ENCODE data around the gene SMPDL3B. TPM values are rescaled to one million over a fixed set of nuclear protein-coding genes. Genes with fewer than 3 reads are reported as not detected.
"Not testable (repeated sequence)": the region's sequence is repeated elsewhere in the genome, so short reads cannot be mapped to it uniquely, and the experiment has no call there.

The SMPDL3B gene
- total and polyA plus RNA-seq, 3 donors from 2014 or later: 2.1 to 2.7 (median 2.5) TPM

DNA sequence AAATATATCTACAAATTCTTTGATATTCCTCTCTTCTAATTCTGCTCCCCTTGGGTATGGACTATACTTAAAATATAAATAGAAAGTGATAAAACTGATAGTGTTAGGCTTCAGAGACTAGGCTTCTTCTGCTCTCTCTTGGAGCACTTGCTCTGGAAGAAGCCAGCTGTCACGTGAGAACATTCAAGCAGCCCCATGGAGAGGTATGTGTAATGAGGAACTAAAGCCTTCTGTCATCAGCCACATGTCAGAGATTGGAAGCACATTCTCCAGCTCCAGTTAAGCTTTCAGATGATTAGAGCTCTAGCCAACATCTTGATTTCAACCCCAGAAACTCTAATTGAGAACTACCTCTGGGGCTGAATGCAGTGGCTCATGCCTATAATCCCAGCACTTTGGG, 59.3 kb downstream of the SMPDL3B start:
- WGBS, 2 donors: 54 to 80% methylated on average over 1 of the region's 1 CpG
- H3K36me3 ChIP-seq (ENCODE audit: low read depth, missing control alignments): no peaks in the 10 kb centered on the region
- H3K4me3 ChIP-seq: no peak overlapping the region
- no peaks in the 10 kb centered on the region for H3K9me3 ChIP-seq
- intact Hi-C loops (cut with DNase I; ENCODE audit: low total_unique reads): no loop called here
- no peaks in the 10 kb centered on the region for H3K4me1 ChIP-seq
- no peaks in the 10 kb centered on the region for H3K27me3 ChIP-seq
- TF ChIP-seq POLR2A (IDR thresholded peaks at IDR 0.05): no peak
- TF ChIP-seq, protein P1, sequence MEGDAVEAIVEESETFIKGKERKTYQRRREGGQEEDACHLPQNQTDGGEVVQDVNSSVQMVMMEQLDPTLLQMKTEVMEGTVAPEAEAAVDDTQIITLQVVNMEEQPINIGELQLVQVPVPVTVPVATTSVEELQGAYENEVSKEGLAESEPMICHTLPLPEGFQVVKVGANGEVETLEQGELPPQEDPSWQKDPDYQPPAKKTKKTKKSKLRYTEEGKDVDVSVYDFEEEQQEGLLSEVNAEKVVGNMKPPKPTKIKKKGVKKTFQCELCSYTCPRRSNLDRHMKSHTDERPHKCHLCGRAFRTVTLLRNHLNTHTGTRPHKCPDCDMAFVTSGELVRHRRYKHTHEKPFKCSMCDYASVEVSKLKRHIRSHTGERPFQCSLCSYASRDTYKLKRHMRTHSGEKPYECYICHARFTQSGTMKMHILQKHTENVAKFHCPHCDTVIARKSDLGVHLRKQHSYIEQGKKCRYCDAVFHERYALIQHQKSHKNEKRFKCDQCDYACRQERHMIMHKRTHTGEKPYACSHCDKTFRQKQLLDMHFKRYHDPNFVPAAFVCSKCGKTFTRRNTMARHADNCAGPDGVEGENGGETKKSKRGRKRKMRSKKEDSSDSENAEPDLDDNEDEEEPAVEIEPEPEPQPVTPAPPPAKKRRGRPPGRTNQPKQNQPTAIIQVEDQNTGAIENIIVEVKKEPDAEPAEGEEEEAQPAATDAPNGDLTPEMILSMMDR (IDR thresholded peaks at IDR 0.05): no peak
- no peak for DNase-seq
- H3K27ac ChIP-seq: no peak overlapping the region

DNA sequence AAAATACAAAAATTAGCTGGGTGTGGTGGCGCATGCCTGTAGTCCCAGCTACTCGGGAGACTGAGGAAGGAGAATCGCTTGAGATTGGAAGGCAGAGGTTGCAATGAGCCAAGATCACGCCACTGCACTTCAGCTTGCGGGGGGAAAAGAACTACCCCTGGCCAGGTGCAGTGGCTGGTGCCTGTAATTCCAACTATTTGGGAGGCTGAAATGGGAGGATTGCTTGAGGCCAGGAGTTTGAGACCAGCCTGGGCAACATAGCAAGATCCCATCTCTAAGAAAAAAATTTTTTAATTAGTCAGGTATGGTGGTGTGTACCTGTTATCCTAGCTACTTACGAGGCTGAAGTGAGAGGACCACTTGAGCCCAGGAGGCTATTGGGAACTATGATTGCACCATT, 59.7 kb downstream of the SMPDL3B start:
- H3K27ac ChIP-seq; H3K9me3 ChIP-seq; intact Hi-C loops (cut with DNase I; ENCODE audit: low total_unique reads); H3K4me3 ChIP-seq; H3K4me1 ChIP-seq; H3K27me3 ChIP-seq; DNase-seq; H3K36me3 ChIP-seq (ENCODE audit: low read depth, missing control alignments): not testable (repeated sequence)
- WGBS, 2 donors: 91 to 96% methylated on average over 6 of the region's 6 CpGs

DNA sequence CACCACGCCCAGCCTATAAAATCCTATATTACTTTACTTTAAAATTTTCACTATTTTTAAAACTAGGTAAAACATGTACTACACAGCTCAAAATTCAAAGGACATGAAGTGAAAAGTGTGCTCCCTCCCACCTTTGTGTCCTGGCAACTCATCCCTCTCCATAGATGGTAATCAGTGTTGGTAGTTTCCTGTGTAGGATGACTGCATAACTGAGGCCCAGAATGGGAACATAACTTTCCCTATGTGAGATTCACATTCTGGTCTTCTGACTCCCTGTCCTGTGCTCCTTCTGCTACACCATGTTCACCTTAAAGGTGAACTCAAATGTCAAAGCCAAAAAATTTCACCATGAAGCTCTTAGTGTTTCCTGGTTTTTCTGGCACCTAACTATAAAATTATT, 64.3 kb downstream of the SMPDL3B start:
- 89 to 100% methylated on average over 1 of the region's 1 CpG for WGBS, 2 donors
- DNase-seq: no peak
- Histone ChIP-seq H3K4me1 (no peaks in the 10 kb centered on the region), H3K27ac (no peak overlapping the region), H3K27me3 (no peaks in the 10 kb centered on the region), H3K4me3 (no peak overlapping the region), H3K9me3 (no peaks in the 10 kb centered on the region), H3K36me3 (ENCODE audit: low read depth, missing control alignments) (no peaks in the 10 kb centered on the region)
- intact Hi-C loops (cut with DNase I; ENCODE audit: low total_unique reads): no loop called here
- TF ChIP-seq POLR2A (IDR thresholded peaks at IDR 0.05): no peak
- TF ChIP-seq, protein P1 (IDR thresholded peaks at IDR 0.05): no peak

DNA sequence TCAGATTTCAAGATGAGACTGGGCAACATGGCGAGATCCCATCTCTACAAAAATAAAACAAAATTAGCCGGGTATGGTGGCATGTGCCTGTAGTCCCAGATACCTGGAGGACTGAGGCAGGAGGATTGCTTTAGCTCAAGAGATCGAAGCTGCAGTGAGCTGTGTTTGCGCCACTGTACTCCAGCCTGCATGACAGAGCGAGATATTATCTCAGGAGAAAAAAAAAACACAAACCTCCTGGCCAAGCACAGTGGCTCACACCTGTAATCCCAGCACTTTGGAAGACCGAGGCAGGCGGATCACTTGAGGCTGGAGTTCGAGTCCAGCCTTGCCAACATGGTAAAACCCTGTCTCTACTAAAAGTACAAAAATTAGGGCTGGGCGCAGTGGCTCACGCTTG, 67.8 kb downstream of the SMPDL3B start:
- Histone ChIP-seq H3K27me3 (no peaks in the 10 kb centered on the region), H3K36me3 (ENCODE audit: low read depth, missing control alignments) (no peaks in the 10 kb centered on the region), H3K9me3 (no peaks in the 10 kb centered on the region), H3K27ac (no peak overlapping the region), H3K4me1 (no peaks in the 10 kb centered on the region), H3K4me3 (no peak overlapping the region)
- DNase-seq: no peak
- intact Hi-C loops (cut with DNase I; ENCODE audit: low total_unique reads): no loop called here
- TF ChIP-seq, protein P1 (IDR thresholded peaks at IDR 0.05): no peak
- no peak for TF ChIP-seq POLR2A (IDR thresholded peaks at IDR 0.05)
- WGBS, 2 donors: 93 to 99% methylated on average over 9 to 10 of the region's 10 CpGs

DNA sequence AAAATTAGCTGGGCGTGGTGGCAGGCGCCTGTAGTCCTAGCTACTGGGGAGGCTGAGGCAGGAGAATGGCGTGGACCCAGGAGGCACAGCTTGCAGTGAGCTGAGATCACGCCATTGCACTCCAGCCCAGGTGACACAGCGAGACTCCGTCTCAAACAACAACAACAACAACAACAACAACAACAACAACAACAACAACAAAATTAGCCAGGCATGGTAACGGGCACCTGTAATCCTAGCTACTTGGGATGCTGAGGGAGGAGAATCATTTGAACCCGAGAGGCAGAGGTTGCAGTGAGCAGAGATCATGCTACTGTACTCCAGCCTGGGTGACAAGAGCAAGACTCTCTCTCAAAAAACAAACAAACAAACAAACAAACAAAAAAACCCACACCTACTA, 68.3 kb downstream of the SMPDL3B start:
- intact Hi-C loops (cut with DNase I; ENCODE audit: low total_unique reads); H3K4me3 ChIP-seq; H3K27ac ChIP-seq; H3K4me1 ChIP-seq; H3K9me3 ChIP-seq; H3K27me3 ChIP-seq; DNase-seq; H3K36me3 ChIP-seq (ENCODE audit: low read depth, missing control alignments): not testable (repeated sequence)
- WGBS, 2 donors: 94 to 96% methylated on average over 8 of the region's 8 CpGs

Other genes with a start within 250 kb of the SMPDL3B start
- gene FAM76A, start 209.0 kb upstream of the SMPDL3B start, total RNA-seq: 10 to 100 TPM; 22.6 to 23.0 TPM
- gene FAM76A, start 209.0 kb upstream of the SMPDL3B start, polyA plus RNA-seq (ENCODE audit: insufficient read depth, low read depth, low replicate concordance): 26.6 TPM
- gene STX12, start 161.8 kb upstream of the SMPDL3B start, total RNA-seq: 10 to 100 TPM; 39.1 to 46.7 TPM
- 32.0 TPM for gene STX12, start 161.8 kb upstream of the SMPDL3B start, polyA plus RNA-seq (ENCODE audit: insufficient read depth, low read depth, low replicate concordance)
- gene PPP1R8, start 104.2 kb upstream of the SMPDL3B start, total RNA-seq: 10 to 100 TPM; 39.4 to 57.7 TPM
- 49.4 TPM for gene PPP1R8, start 104.2 kb upstream of the SMPDL3B start, polyA plus RNA-seq (ENCODE audit: insufficient read depth, low read depth, low replicate concordance)
- 100 to 1,000 TPM; 103 to 132 TPM for gene THEMIS2, start 62.5 kb upstream of the SMPDL3B start, total RNA-seq
- 56.9 TPM for gene THEMIS2, start 62.5 kb upstream of the SMPDL3B start, polyA plus RNA-seq (ENCODE audit: insufficient read depth, low read depth, low replicate concordance)
- 10 to 100 TPM; 67.7 to 71.3 TPM for gene RPA2, start 20.4 kb upstream of the SMPDL3B start, total RNA-seq
- gene RPA2, start 20.4 kb upstream of the SMPDL3B start, polyA plus RNA-seq (ENCODE audit: insufficient read depth, low read depth, low replicate concordance): 131 TPM
- gene XKR8, start 25.0 kb downstream of the SMPDL3B start, total RNA-seq: 10 to 100 TPM; 10.9 to 11.7 TPM
- 7.8 TPM for gene XKR8, start 25.0 kb downstream of the SMPDL3B start, polyA plus RNA-seq (ENCODE audit: insufficient read depth, low read depth, low replicate concordance)
- gene EYA3, start 153.6 kb downstream of the SMPDL3B start, total RNA-seq: 10 to 100 TPM; 31.5 to 41.9 TPM
- 28.3 TPM for gene EYA3, start 153.6 kb downstream of the SMPDL3B start, polyA plus RNA-seq (ENCODE audit: insufficient read depth, low read depth, low replicate concordance)
- gene PTAFR, start 241.7 kb downstream of the SMPDL3B start, total RNA-seq: 1 to 10 TPM in 1 of 2 donors, under 1 TPM in 1; 0.94 to 1.7 TPM
- gene PTAFR, start 241.7 kb downstream of the SMPDL3B start, polyA plus RNA-seq (ENCODE audit: insufficient read depth, low read depth, low replicate concordance): 4.9 TPM